Thoracic aorta (tissue), 2 donors: Measurements from ENCODE around the gene PITRM1. TPM values are rescaled to one million over a fixed set of nuclear protein-coding genes. Genes with fewer than 3 reads are reported as not detected.

Source experiments
- ATAC-seq: fragments of 150-250 bp; one replicate; pipeline ENCODE4 v1.8.0; 2017; ENCODE audit warnings: low read depth; ENCODE audit not compliant: insufficient number of reproducible peaks, low FRiP score
- DNase-seq: peaks from one replicate; pipeline ENCODE4 v3.0.0-alpha.2; 2020; ENCODE audit warnings: low spot score
- H3K27ac ChIP-seq, 2 donors: fragments of 200-600 bp; sonication (generic); 1 replicate in 1 of 2; 2 replicates in 1 of 2; pipeline ENCODE4 v1.5.1; 2016; ENCODE audit warnings: mild to moderate bottlenecking in 2 of 2, moderate library complexity in 2 of 2
- H3K27me3 ChIP-seq: fragments of 200-600 bp; sonication (generic); replicated peaks from 2 replicates; pipeline ENCODE4 v1.6.0; 2016; ENCODE audit warnings: mild to moderate bottlenecking; ENCODE audit not compliant: insufficient read depth
- H3K36me3 ChIP-seq: fragments of 200-600 bp; sonication (generic); one replicate; pipeline ENCODE4 v1.5.1; 2016
- H3K4me1 ChIP-seq, 2 donors: fragments of 200-600 bp; sonication (generic); 1 replicate in 1 of 2; 2 replicates in 1 of 2; pipeline versions ENCODE4 v1.5.1 to v1.6.0; 2016; ENCODE audit warnings: low read depth in 2 of 2, mild to moderate bottlenecking in 1 of 2; ENCODE audit not compliant: control insufficient read depth in 1 of 2
- H3K4me3 ChIP-seq: fragments of 200-600 bp; sonication (generic); 2 replicates; pipeline ENCODE4 v1.5.1; 2016; ENCODE audit warnings: mild to moderate bottlenecking
- H3K9me3 ChIP-seq: fragments of 200-600 bp; sonication (generic); 2 replicates; pipeline ENCODE4 v1.5.1; 2016
- total RNA-seq, 2 donors: library from RNA; depleted of rRNA; stranded (reverse); fragments of >200 nt; gene quantifications; one replicate each; pipeline versions ENCODE4 v1.1.0 to v1.2.3, GENCODE V29; 2016
- TF ChIP-seq, protein P1 (sequence below): fragments of 200-600 bp; sonication (generic); IDR thresholded peaks from one replicate; pipeline ENCODE4 v1.5.1; 2019; ENCODE audit warnings: antibody characterized with exemption

PITRM1 gene
- total RNA-seq, 2 donors from 2014 or later = 104 to 125 TPM

GRCh38 chr10:3100093-3100792 is 72.3 kb downstream of the PITRM1 start:
- no peak overlapping the region for H3K4me3 ChIP-seq
- DNase-seq (no peak), ATAC-seq (no peak)
- TF ChIP-seq, protein P1, sequence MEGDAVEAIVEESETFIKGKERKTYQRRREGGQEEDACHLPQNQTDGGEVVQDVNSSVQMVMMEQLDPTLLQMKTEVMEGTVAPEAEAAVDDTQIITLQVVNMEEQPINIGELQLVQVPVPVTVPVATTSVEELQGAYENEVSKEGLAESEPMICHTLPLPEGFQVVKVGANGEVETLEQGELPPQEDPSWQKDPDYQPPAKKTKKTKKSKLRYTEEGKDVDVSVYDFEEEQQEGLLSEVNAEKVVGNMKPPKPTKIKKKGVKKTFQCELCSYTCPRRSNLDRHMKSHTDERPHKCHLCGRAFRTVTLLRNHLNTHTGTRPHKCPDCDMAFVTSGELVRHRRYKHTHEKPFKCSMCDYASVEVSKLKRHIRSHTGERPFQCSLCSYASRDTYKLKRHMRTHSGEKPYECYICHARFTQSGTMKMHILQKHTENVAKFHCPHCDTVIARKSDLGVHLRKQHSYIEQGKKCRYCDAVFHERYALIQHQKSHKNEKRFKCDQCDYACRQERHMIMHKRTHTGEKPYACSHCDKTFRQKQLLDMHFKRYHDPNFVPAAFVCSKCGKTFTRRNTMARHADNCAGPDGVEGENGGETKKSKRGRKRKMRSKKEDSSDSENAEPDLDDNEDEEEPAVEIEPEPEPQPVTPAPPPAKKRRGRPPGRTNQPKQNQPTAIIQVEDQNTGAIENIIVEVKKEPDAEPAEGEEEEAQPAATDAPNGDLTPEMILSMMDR = no peak
- no peaks in the 10 kb centered on the region for H3K9me3 ChIP-seq
- H3K27ac ChIP-seq = no peak overlapping the region
- H3K4me1 ChIP-seq = peaks cover 25 to 51% of the 10 kb centered on the region in 2 donors
- H3K27me3 ChIP-seq = no peaks in the 10 kb centered on the region
- H3K36me3 ChIP-seq = peaks cover 3% of the 10 kb centered on the region

- DNase-seq (no peak), ATAC-seq (no peak)
- peaks cover 25 to 51% of the 10 kb centered on the region in 2 donors for H3K4me1 ChIP-seq
- no peak overlapping the region for H3K4me3 ChIP-seq
- no peaks in the 10 kb centered on the region for H3K27me3 ChIP-seq
- no peaks in the 10 kb centered on the region for H3K9me3 ChIP-seq
- H3K27ac ChIP-seq = no peak overlapping the region
- H3K36me3 ChIP-seq = no peaks in the 10 kb centered on the region
- TF ChIP-seq, protein P1 = no peak
Measured at GRCh38 chr10:3099291-3100092, 73.1 kb downstream of the PITRM1 start.

DNA sequence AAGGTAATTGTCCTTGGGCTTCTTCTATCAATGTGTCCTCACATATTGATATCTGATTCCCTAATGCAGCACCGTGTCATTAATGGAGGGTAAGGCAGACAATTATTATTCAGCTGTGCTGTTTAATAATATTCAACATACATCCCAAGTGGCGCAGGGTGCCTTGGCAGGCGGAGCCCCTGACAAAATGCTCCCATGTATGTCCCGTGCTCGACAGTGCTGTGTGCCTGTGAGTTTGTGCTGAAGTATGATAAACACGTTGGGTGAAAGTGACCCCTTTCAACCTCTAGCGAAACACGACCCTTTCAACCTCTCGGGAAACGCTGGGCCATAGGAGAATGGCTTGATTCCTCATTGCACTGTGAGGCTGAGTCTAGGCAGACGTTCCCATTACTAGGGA is 73.9 kb downstream of the PITRM1 start:
- Histone ChIP-seq H3K9me3 (no peaks in the 10 kb centered on the region), H3K27ac (no peak overlapping the region), H3K36me3 (no peaks in the 10 kb centered on the region), H3K27me3 (no peaks in the 10 kb centered on the region), H3K4me3 (no peak overlapping the region), H3K4me1 (peaks cover 28 to 48% of the 10 kb centered on the region in 2 donors)
- TF ChIP-seq, protein P1 = no peak
- ATAC-seq (no peak), DNase-seq (no peak)

- Histone ChIP-seq H3K27ac (peak overlapping the region; percentile 27 to 91), H3K4me3 (no peak overlapping the region), H3K9me3 (no peaks in the 10 kb centered on the region), H3K27me3 (no peaks in the 10 kb centered on the region), H3K4me1 (peaks cover 23 to 41% of the 10 kb centered on the region in 2 donors), H3K36me3 (no peaks in the 10 kb centered on the region)
- ATAC-seq (no peak), DNase-seq (no peak)
- TF ChIP-seq, protein P1 = no peak
Measured at GRCh38 chr10:3097160-3097559, 75.4 kb downstream of the PITRM1 start.

DNA sequence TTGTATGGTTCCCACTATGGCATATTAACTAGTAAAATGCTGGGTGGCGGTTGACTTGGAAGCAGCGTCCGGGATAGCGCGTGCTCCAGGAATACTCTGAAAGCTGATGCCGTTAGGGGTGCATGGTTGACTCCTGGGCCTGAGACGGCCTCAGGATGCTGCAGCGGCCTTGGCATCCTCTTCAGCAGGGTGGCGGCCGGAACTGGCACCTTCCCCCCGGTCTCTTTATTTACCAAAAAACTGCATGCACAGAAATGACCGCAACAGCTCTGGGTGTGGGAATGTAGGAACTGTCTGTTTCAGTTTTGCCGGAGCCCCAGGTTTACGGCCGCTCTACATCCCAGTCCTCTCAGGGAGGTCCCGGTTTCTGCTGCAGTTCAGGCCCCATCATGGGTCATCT is 76.4 kb downstream of the PITRM1 start:
- Histone ChIP-seq H3K4me1 (peaks cover 28 to 51% of the 10 kb centered on the region in 2 donors), H3K27ac (peak overlapping the region; percentile 65 to 91), H3K27me3 (no peaks in the 10 kb centered on the region), H3K9me3 (no peaks in the 10 kb centered on the region), H3K4me3 (peak overlapping the region; percentile 51), H3K36me3 (no peaks in the 10 kb centered on the region)
- no peak for DNase-seq
- no peak for ATAC-seq
- TF ChIP-seq, protein P1 = no peak
